HCT116 (cell line): ENCODE results near the gene GPR39. TPM values are rescaled to one million over a fixed set of nuclear protein-coding genes. Genes with fewer than 3 reads are reported as not detected.

Source experiments
- ATAC-seq: fragments of 200-7000 bp; cut with Tn5 transposase; 2 replicates; pipeline ENCODE4 v1.9.1; 2020; ENCODE audit warnings: mild to moderate bottlenecking, moderate library complexity
- BruUV-seq: library from RNA; stranded (reverse); fragments of 400-500 nt; replicated peaks from 2 replicates; lab custom pipeline; 2021; lab: Mats Ljungman, UMichigan
- CTCF ChIA-PET: fragments of 300-600 bp; sonication (Branson Sonifier 250); formaldehyde crosslinking; loops from one replicate; lab custom pipeline; 2021; ENCODE audit warnings: antibody characterized with exemption; lab: Charles Lee
- POLR2A ChIA-PET: fragments of 300-600, 350-600 bp; sonication (Branson Sonifier 250); formaldehyde crosslinking; loops from one replicate; lab custom pipeline; 2021; ENCODE audit warnings: antibody characterized with exemption; lab: Charles Lee
- RAD21 ChIA-PET, 2 experiments: fragments of 300-600 bp; sonication (Branson Sonifier 250); formaldehyde crosslinking; loops; one replicate each; lab custom pipeline; 2023; ENCODE audit warnings: low total read pairs in 2 of 2; ENCODE audit not compliant: uncharacterized antibody in 2 of 2, unreplicated experiment in 2 of 2, low non-redundant PET in 1 of 2; lab: Charles Lee
- DNase-seq: peaks from one replicate; pipeline ENCODE4 v3.0.0-alpha.2; 2010; ENCODE audit warnings: low read depth, low spot score
- H2AFZ ChIP-seq: fragments of 200-600 bp; shearing (Covaris generic), sonication (generic); 2 replicates; pipeline ENCODE4 v1.6.1; 2017; ENCODE audit warnings: low read depth, mixed run types, mixed read lengths, antibody characterized with exemption, low read length; ENCODE audit not compliant: poor library complexity, severe bottlenecking
- H3K27ac ChIP-seq: 2 replicates; pipeline ENCODE4 v1.5.1; 2012; ENCODE audit warnings: low read depth, low read length
- H3K27me3 ChIP-seq: fragments of 200-600 bp; sonication (generic); 2 replicates; pipeline ENCODE4 v1.6.1; 2016; ENCODE audit warnings: mixed run types, low read length, mixed read lengths; ENCODE audit not compliant: insufficient read depth
- H3K36me3 ChIP-seq, 2 experiments: fragments of 200-500 bp in 1 of 2; fragments of 200-600 bp in 1 of 2; sonication (Bioruptor generic) in 1 of 2; sonication (generic) in 1 of 2; 2 replicates each; pipeline versions ENCODE4 v1.5.1 to v1.6.1; 2014 to 2016; ENCODE audit warnings: low read length in 2 of 2, inconsistent platforms in 1 of 2, mixed read lengths in 1 of 2, mixed run types in 1 of 2; ENCODE audit not compliant: insufficient read depth in 2 of 2, control insufficient read depth in 1 of 2
- H3K4me1 ChIP-seq, 2 experiments: fragments of 200-600 bp in 1 of 2; sonication (generic) in 1 of 2; 2 replicates each; pipeline versions ENCODE4 v1.5.1 to v1.6.1; 2012 to 2017; ENCODE audit warnings: low read length in 2 of 2, inconsistent platforms in 1 of 2, mild to moderate bottlenecking in 1 of 2, mixed read lengths in 1 of 2, mixed run types in 1 of 2, moderate library complexity in 1 of 2; ENCODE audit not compliant: insufficient read depth in 2 of 2, control insufficient read depth in 1 of 2
- H3K4me2 ChIP-seq: fragments of 200-600 bp; sonication (generic); 2 replicates; pipeline ENCODE4 v1.6.1; 2017; ENCODE audit warnings: mixed run types, low read length, mixed read lengths
- H3K4me3 ChIP-seq, 2 experiments: fragments of 200-600 bp in 1 of 2; sonication (generic) in 1 of 2; replicated peaks in 1 of 2; 2 replicates each; pipeline ENCODE4 v1.5.1; 2011 to 2016; ENCODE audit warnings: low read length in 2 of 2, control low read depth in 1 of 2, low read depth in 1 of 2, mild to moderate bottlenecking in 1 of 2, mixed read lengths in 1 of 2, mixed run types in 1 of 2
- H3K79me2 ChIP-seq: fragments of 200-600 bp; sonication (generic); 2 replicates; pipeline ENCODE4 v1.6.1; 2017; ENCODE audit warnings: mild to moderate bottlenecking, mixed run types, low read length, moderate library complexity, mixed read lengths; ENCODE audit not compliant: insufficient read depth
- H3K9ac ChIP-seq: fragments of 200-600 bp; sonication (generic); 2 replicates; pipeline ENCODE4 v1.6.1; 2016; ENCODE audit warnings: low read length, mixed read lengths
- H3K9me2 ChIP-seq: fragments of 200-600 bp; sonication (generic), shearing (Covaris generic); 2 replicates; pipeline ENCODE4 v1.6.1; 2017; ENCODE audit warnings: mixed run types, mild to moderate bottlenecking, moderate library complexity; ENCODE audit not compliant: insufficient read depth
- H3K9me3 ChIP-seq, 2 experiments: fragments of 200-500 bp in 1 of 2; fragments of 200-600 bp in 1 of 2; sonication (Bioruptor generic) in 1 of 2; sonication (generic) in 1 of 2; 2 replicates each; pipeline ENCODE4 v1.6.1; 2014 to 2017; ENCODE audit warnings: low read length in 2 of 2, mixed read lengths in 2 of 2, inconsistent platforms in 1 of 2, low read depth in 1 of 2, mild to moderate bottlenecking in 1 of 2, mixed run types in 1 of 2, moderate library complexity in 1 of 2; ENCODE audit not compliant: control insufficient read depth in 1 of 2, insufficient read depth in 1 of 2
- H4K20me1 ChIP-seq: fragments of 200-600 bp; sonication (generic), shearing (Covaris generic); 2 replicates; pipeline ENCODE4 v1.6.1; 2017; ENCODE audit warnings: mixed run types, mild to moderate bottlenecking, moderate library complexity; ENCODE audit not compliant: insufficient read depth
- CBX3 ChIP-seq: IDR thresholded peaks from 2 replicates; pipeline ENCODE4 v1.6.1; 2012; ENCODE audit warnings: low read depth
- EGR1 ChIP-seq: IDR thresholded peaks from 2 replicates; pipeline ENCODE4 v1.6.1; 2012; ENCODE audit warnings: low read depth
- ELF1 ChIP-seq: IDR thresholded peaks from 2 replicates; pipeline ENCODE4 v1.6.1; 2012; ENCODE audit warnings: low read depth, borderline replicate concordance
- EZH2 ChIP-seq: fragments of 200-600 bp; sonication (generic); IDR thresholded peaks from 2 replicates; pipeline ENCODE4 v1.6.1; 2017; ENCODE audit warnings: antibody characterized with exemption, mixed run types
- EZH2phosphoT487 ChIP-seq: fragments of 200-600 bp; IDR thresholded peaks from 2 replicates; pipeline ENCODE4 v1.6.1; 2018; ENCODE audit warnings: antibody characterized with exemption, borderline replicate concordance
- JUND ChIP-seq: IDR thresholded peaks from 2 replicates; pipeline ENCODE4 v1.6.1; 2012
- POLR2A ChIP-seq: IDR thresholded peaks from 2 replicates; pipeline ENCODE4 v1.7.0; 2011; ENCODE audit warnings: borderline replicate concordance; ENCODE audit not compliant: insufficient read depth, insufficient read length; ENCODE audit errors: extremely low read depth
- POLR2AphosphoS5 ChIP-seq: IDR thresholded peaks from 2 replicates; pipeline ENCODE4 v1.6.1; 2011; ENCODE audit warnings: mild to moderate bottlenecking, low read depth, low read length, moderate library complexity
- SP1 ChIP-seq: IDR thresholded peaks from 2 replicates; pipeline ENCODE4 v1.6.1; 2012; ENCODE audit warnings: low read depth
- SRF ChIP-seq: IDR thresholded peaks from 2 replicates; pipeline ENCODE4 v1.6.1; 2012; ENCODE audit warnings: low read depth
- TCF7L2 ChIP-seq: IDR thresholded peaks from 2 replicates; pipeline ENCODE4 v1.7.0; 2011; ENCODE audit warnings: borderline replicate concordance, inconsistent platforms; ENCODE audit not compliant: insufficient read depth, insufficient read length; ENCODE audit errors: extremely low read depth
- YY1 ChIP-seq: IDR thresholded peaks from 2 replicates; pipeline ENCODE4 v1.6.1; 2011; ENCODE audit warnings: low read length, low read depth, moderate library complexity, mild to moderate bottlenecking; ENCODE audit not compliant: insufficient replicate concordance; ENCODE audit errors: extremely low read depth
- ZFX ChIP-seq: fragments of 450-650 bp; IDR thresholded peaks from 2 replicates; pipeline ENCODE4 v1.6.1; 2017
- intact Hi-C: fragments of 100-400 bp; cut with micrococcal nuclease; formaldehyde crosslinking; loops from 2 replicates; pipeline ENCODE4 v1.10.0; 2022
- total RNA-seq: library from RNA; stranded (reverse); gene quantifications from one replicate; pipeline ENCODE4 v1.2.1, GENCODE V29; 2021; ENCODE audit not compliant: unreplicated experiment
- TF ChIP-seq, protein P1 (sequence below): IDR thresholded peaks from 2 replicates; pipeline ENCODE4 v1.6.1; 2012
- TF ChIP-seq, protein P2 (sequence below), 3 experiments: fragments of 200-600 bp in 1 of 3; sonication (generic) in 1 of 3; IDR thresholded peaks in 2 of 3; conservative IDR thresholded peaks in 1 of 3; 2 replicates each; pipeline ENCODE4 v1.5.1; 2012 to 2017; ENCODE audit warnings: low read depth in 2 of 3, low read length in 2 of 3, antibody characterized with exemption in 1 of 3, borderline replicate concordance in 1 of 3, control low read depth in 1 of 3, mild to moderate bottlenecking in 1 of 3, mixed read lengths in 1 of 3, mixed run types in 1 of 3, moderate library complexity in 1 of 3; ENCODE audit not compliant: insufficient read depth in 1 of 3
- TF ChIP-seq, protein P3 (sequence below): IDR thresholded peaks from 2 replicates; pipeline ENCODE4 v1.6.1; 2012

The GPR39 gene
- total RNA-seq, 1 experiment from 2014 or later, result 5.1 TPM

DNA sequence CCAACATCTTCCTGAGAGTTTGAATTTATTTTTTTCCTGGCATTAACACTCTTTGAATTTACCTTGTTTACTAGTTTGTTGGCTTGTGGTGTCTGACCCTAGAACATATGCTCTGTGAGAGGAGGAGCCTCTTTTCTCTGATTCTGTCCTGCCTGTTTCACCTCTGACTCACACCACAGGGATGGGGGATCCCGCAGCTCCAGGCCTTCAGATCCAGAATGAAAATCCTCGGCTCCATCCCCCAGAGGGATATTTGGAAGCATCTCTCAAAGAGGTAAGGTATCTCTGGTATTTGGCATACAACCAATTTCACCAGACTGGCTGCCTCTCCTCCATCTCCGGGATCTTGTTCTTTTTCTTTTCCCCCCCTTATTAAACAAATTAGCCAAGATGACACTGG, 104.7 kb downstream of the GPR39 start:
- no peak for ATAC-seq
- ChIA-PET POLR2A (no interaction called here), CTCF (no interaction called here), RAD21 (no interaction called here)
- Histone ChIP-seq H3K79me2 (no peaks in the 10 kb centered on the region), H3K4me3 (no peak overlapping the region), H3K4me1 (peaks cover 0 to 6% of the 10 kb centered on the region in 2 experiments; a peak in 1 of 4 replicates), H4K20me1 (no peaks in the 10 kb centered on the region), H3K9me2 (no peaks in the 10 kb centered on the region), H3K27me3 (no peaks in the 10 kb centered on the region), H3K4me2 (no peak overlapping the region), H3K9me3 (no peaks in the 10 kb centered on the region), H3K9ac (no peak overlapping the region), H2AFZ (no peak overlapping the region), H3K36me3 (no peaks in the 10 kb centered on the region), H3K27ac (no peak overlapping the region)
- no peak for DNase-seq
- TF ChIP-seq, protein P1, sequence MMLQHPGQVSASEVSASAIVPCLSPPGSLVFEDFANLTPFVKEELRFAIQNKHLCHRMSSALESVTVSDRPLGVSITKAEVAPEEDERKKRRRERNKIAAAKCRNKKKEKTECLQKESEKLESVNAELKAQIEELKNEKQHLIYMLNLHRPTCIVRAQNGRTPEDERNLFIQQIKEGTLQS, result no peak
- no peak for TF ChIP-seq SRF
- no peak for TF ChIP-seq YY1
- no peak for TF ChIP-seq POLR2A
- no peak for TF ChIP-seq SP1
- TF ChIP-seq JUND, result no peak
- TF ChIP-seq TCF7L2, result no peak
- TF ChIP-seq, protein P2, sequence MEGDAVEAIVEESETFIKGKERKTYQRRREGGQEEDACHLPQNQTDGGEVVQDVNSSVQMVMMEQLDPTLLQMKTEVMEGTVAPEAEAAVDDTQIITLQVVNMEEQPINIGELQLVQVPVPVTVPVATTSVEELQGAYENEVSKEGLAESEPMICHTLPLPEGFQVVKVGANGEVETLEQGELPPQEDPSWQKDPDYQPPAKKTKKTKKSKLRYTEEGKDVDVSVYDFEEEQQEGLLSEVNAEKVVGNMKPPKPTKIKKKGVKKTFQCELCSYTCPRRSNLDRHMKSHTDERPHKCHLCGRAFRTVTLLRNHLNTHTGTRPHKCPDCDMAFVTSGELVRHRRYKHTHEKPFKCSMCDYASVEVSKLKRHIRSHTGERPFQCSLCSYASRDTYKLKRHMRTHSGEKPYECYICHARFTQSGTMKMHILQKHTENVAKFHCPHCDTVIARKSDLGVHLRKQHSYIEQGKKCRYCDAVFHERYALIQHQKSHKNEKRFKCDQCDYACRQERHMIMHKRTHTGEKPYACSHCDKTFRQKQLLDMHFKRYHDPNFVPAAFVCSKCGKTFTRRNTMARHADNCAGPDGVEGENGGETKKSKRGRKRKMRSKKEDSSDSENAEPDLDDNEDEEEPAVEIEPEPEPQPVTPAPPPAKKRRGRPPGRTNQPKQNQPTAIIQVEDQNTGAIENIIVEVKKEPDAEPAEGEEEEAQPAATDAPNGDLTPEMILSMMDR (IDR thresholded peaks at IDR 0.05 in 2 of 3, conservative IDR thresholded peaks at IDR 0.05 in 1 of 3; ENCODE audit: borderline replicate concordance in 1 of 3, insufficient read depth in 1 of 3, low read depth in 2 of 3, low read length in 2 of 3), result no peak
- no peak for TF ChIP-seq EGR1
- no peak for TF ChIP-seq CBX3
- no peak for TF ChIP-seq ELF1
- no peak for TF ChIP-seq POLR2AphosphoS5
- no peak for TF ChIP-seq EZH2
- no peak for TF ChIP-seq ZFX
- TF ChIP-seq EZH2phosphoT487, result no peak
- TF ChIP-seq, protein P3, sequence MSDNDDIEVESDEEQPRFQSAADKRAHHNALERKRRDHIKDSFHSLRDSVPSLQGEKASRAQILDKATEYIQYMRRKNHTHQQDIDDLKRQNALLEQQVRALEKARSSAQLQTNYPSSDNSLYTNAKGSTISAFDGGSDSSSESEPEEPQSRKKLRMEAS, result no peak
- intact Hi-C loops, result no loop called here
- BruUV-seq, result no TSS peak
